Body of pancreas (tissue), 4 donors: Measurements from ENCODE around the gene SUPT4H1. TPM values are rescaled to one million over a fixed set of nuclear protein-coding genes. Genes with fewer than 3 reads are reported as not detected.

Experiments used
- ATAC-seq: fragments of 150-250 bp; one replicate; pipeline ENCODE4 v1.9.1; 2016
- DNase-seq, 4 donors: peaks; one replicate each; pipeline ENCODE4 v3.0.0-alpha.2; 2019
- H3K27ac ChIP-seq, 4 donors: fragments of 200-600 bp; sonication (generic); 1 replicate in 3 of 4; 2 replicates in 1 of 4; pipeline versions ENCODE4 v1.5.1 to v1.6.1; 2016 to 2019; ENCODE audit warnings: mild to moderate bottlenecking in 1 of 4, mixed read lengths in 1 of 4, moderate library complexity in 1 of 4
- H3K27me3 ChIP-seq, 2 donors: fragments of 200-600 bp; sonication (generic); one replicate each; pipeline ENCODE4 v1.6.0; 2016; ENCODE audit warnings: mild to moderate bottlenecking in 1 of 2
- H3K36me3 ChIP-seq, 2 donors: fragments of 200-600 bp; sonication (generic); replicated peaks in 1 of 2; 2 replicates each; pipeline ENCODE4 v1.5.1; 2016; ENCODE audit warnings: low read depth in 2 of 2; ENCODE audit not compliant: insufficient read depth in 1 of 2
- H3K4me1 ChIP-seq: fragments of 200-600 bp; sonication (generic); one replicate; pipeline ENCODE4 v1.6.0; 2016
- H3K4me3 ChIP-seq, 2 donors: fragments of 200-600 bp; sonication (generic); 1 replicate in 1 of 2; 2 replicates in 1 of 2; pipeline ENCODE4 v1.5.1; 2016 to 2019
- H3K9me3 ChIP-seq, 3 donors: fragments of 200-600 bp; sonication (generic); 1 replicate in 2 of 3; 2 replicates in 1 of 3; pipeline ENCODE4 v1.5.1; 2016
- POLR2A ChIP-seq, 3 donors: fragments of 450-650 bp; IDR thresholded peaks; one replicate each; pipeline ENCODE4 v1.6.1; 2016; ENCODE audit warnings: antibody characterized with exemption in 3 of 3, mild to moderate bottlenecking in 2 of 3
- WGBS, 2 donors: methylation state at CpG; one replicate each; pipeline ENCODE4 v1.1.5; 2017; 5-methylcytosine and 5-hydroxymethylcytosine counted together
- intact Hi-C: fragments of 100-400 bp; cut with DNase I; formaldehyde crosslinking; loops from one replicate; pipeline ENCODE4 v1.15.1; 2023
- microRNA counts, 2 donors: library from miRNA; unstranded; fragments of <30 nt; microRNA quantifications; one replicate each; lab custom pipeline; 2017
- microRNA-seq, 2 donors: library from miRNA; unstranded; fragments of <30 nt; microRNA quantifications; one replicate each; pipeline ENCODE4, GENCODE V29; 2016; ENCODE audit warnings: borderline number of aligned reads in 2 of 2, borderline replicate concordance in 2 of 2
- small RNA-seq: library from RNA; depleted of rRNA; stranded (forward); fragments of <200 nt; gene quantifications from one replicate; pipeline ENCODE3, GENCODE V24; 2016
- total RNA-seq, 2 donors: library from RNA; depleted of rRNA; stranded (reverse); fragments of >200 nt; gene quantifications; one replicate each; pipeline ENCODE4 v1.1.0, GENCODE V29; 2016
- TF ChIP-seq, protein P1 (sequence below), 7 experiments: fragments of 450-650 bp in 4 of 7; fragments of 200-600 bp in 3 of 7; sonication (generic) in 3 of 7; IDR thresholded peaks; one replicate each; pipeline ENCODE4 v1.5.1; 2016 to 2019; ENCODE audit warnings: antibody characterized with exemption in 7 of 7

Gene SUPT4H1
- total RNA-seq, 2 donors from 2014 or later: 10.2 to 24.4 TPM

DNA sequence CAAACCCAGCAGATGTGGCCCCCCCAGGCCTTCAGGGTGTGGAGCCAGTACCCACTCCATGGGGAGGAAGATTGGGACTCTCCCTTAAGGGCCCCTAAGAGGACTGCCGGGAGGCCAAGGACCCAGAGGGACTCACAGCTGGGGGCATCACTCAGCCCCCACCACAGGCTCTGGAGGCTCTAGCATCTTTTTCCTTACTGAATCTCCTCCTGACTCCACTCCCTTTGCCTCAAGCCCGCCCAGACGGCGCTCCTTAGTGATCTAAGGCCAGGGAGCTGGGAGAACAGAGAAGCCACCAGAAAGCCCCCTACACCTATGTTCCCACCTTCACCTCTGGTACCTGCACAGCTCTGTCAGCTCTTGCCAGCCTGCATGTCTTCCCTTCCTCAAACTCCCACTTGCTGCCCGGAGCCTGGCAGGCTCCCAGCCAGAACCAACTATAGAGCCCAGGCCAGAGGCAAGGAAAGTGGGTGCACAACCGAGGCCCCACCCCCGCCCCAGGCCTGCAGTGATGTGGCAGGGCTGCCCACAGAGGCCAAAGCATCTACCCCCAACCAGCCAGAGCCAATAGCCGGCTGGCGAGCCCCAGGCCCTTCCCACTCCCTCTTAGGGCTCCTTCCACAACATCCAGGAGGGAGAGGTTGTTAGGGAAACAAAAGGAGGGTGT lies 48.9 kb downstream of the SUPT4H1 start:
- intact Hi-C loops: no loop called here

DNA sequence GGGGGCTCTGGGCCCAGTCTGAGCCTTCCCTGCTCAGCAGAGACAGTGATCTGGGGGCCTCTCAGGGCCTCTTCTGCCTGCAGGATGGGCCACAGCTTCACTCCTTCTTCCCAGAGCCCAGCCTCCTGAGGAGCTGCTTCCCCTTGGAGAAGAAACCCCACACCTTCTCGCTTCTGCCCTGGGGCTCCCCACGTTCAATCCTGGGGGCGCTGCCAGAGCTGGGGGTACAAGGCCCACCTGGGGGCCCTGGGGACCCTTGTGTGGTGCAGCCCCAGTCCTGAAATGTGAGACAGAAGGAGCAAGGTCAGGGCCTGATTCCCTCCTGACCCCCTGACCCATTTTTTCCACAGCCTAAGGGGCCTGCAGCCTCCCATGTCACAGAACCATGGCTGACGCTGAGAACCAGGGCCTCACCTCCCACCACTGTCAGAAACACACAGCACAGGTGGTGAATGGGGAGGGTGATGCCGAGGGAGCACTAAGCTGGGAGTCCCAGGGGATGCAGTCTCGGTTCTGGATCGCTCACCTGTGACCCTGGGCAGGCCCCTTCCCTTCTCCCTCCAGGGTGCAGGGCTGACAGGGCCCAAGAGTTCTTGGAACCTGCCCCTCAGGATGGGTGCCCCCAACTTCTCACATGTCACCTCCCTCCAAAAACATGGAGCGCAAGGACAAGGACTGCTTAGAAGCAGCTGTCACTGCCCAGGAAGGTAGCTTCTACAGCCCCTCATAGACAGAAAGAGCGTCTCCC lies 49.7 kb downstream of the SUPT4H1 start:
- no peaks in the 10 kb centered on the region for H3K27me3 ChIP-seq
- intact Hi-C loops: no loop called here
- H3K27ac ChIP-seq: no peak overlapping the region
- TF ChIP-seq, protein P1, sequence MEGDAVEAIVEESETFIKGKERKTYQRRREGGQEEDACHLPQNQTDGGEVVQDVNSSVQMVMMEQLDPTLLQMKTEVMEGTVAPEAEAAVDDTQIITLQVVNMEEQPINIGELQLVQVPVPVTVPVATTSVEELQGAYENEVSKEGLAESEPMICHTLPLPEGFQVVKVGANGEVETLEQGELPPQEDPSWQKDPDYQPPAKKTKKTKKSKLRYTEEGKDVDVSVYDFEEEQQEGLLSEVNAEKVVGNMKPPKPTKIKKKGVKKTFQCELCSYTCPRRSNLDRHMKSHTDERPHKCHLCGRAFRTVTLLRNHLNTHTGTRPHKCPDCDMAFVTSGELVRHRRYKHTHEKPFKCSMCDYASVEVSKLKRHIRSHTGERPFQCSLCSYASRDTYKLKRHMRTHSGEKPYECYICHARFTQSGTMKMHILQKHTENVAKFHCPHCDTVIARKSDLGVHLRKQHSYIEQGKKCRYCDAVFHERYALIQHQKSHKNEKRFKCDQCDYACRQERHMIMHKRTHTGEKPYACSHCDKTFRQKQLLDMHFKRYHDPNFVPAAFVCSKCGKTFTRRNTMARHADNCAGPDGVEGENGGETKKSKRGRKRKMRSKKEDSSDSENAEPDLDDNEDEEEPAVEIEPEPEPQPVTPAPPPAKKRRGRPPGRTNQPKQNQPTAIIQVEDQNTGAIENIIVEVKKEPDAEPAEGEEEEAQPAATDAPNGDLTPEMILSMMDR (IDR thresholded peaks at IDR 0.05): no peak
- no peak for TF ChIP-seq POLR2A (IDR thresholded peaks at IDR 0.05)
- 82 to 90% methylated on average over 5 to 9 of the region's 9 CpGs for WGBS, 2 donors
- H3K4me1 ChIP-seq: no peaks in the 10 kb centered on the region
- H3K36me3 ChIP-seq: no peaks in the 10 kb centered on the region
- no peak for DNase-seq
- no peak for ATAC-seq
- no peak overlapping the region for H3K4me3 ChIP-seq
- H3K9me3 ChIP-seq: no peaks in the 10 kb centered on the region

More for the DNA sequence above, 48.9 kb downstream of the SUPT4H1 start:
- Histone ChIP-seq H3K4me3 (no peak overlapping the region), H3K4me1 (no peaks in the 10 kb centered on the region), H3K27me3 (no peaks in the 10 kb centered on the region), H3K9me3 (no peaks in the 10 kb centered on the region), H3K27ac (no peak overlapping the region), H3K36me3 (no peaks in the 10 kb centered on the region)
- ATAC-seq (no peak), DNase-seq (no peak)
- 77 to 88% methylated on average over 7 to 9 of the region's 9 CpGs for WGBS, 2 donors
- TF ChIP-seq, protein P1 (IDR thresholded peaks at IDR 0.05): no peak
- TF ChIP-seq POLR2A (IDR thresholded peaks at IDR 0.05): no peak

DNA sequence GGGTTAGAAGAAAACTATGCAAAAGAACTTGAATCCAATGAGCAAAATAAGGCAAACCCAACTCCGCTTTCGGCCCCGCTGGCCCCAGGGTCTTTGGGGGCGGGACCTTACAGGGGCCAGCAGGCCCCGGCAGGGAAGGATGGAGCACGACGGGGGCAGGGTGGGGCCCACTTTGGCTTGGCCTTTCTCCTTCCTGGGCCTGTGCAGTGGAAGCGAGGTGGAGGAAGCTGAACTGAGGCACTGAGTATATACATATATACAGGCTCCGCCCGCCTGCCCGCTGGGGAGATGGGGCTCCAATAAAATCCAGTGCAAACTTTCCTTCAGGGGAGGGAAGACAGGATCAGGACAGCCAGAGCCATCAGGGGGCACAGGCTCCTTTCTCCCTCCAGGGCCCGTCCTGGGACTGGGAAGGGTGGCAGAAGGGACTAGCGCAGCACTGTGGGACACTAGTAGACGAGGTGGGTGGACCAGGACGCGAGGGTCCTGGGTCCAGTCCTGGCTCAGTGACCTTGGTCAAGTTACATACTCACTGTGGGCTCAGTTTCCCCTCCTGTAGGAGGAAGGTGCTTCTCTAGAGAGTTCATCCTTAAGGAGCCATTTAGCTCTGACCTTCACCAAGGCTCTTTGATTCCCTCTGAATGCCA lies 50.4 kb downstream of the SUPT4H1 start:
- no peak overlapping the region for H3K4me3 ChIP-seq
- ATAC-seq (no peak), DNase-seq (no peak)
- no peaks in the 10 kb centered on the region for H3K4me1 ChIP-seq
- no peak overlapping the region for H3K27ac ChIP-seq
- intact Hi-C loops: no loop called here
- no peaks in the 10 kb centered on the region for H3K9me3 ChIP-seq
- no peaks in the 10 kb centered on the region for H3K36me3 ChIP-seq
- TF ChIP-seq, protein P1 (IDR thresholded peaks at IDR 0.05): no peak
- no peak for TF ChIP-seq POLR2A (IDR thresholded peaks at IDR 0.05)
- WGBS, 2 donors: 80 to 86% methylated on average over 15 to 16 of the region's 16 CpGs
- no peaks in the 10 kb centered on the region for H3K27me3 ChIP-seq

DNA sequence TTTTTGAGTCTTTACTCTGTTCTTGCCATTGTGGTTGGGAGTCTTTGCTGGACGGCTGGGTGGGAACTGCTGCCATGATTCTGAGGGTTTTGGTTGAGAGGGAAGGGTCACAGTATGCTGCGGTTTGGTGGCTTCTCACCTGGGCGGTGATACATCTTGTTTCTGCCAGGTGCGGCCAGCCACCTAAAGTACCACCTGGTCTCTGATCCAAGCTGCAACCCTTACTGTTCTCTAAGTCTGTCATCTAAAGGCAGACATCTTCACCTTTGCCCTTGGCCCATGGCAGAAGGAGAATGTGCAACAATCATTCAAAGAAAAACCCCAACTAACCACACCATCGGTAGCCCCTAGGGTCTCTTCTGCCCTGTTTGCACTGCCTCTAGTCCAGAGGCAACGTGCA lies 51.7 kb downstream of the SUPT4H1 start:
- DNase-seq (no peak), ATAC-seq (no peak)
- Histone ChIP-seq H3K27ac (no peak overlapping the region), H3K27me3 (no peaks in the 10 kb centered on the region), H3K9me3 (no peaks in the 10 kb centered on the region), H3K36me3 (no peaks in the 10 kb centered on the region), H3K4me1 (no peaks in the 10 kb centered on the region), H3K4me3 (no peak overlapping the region)
- no peak for TF ChIP-seq POLR2A (IDR thresholded peaks at IDR 0.05)
- TF ChIP-seq, protein P1 (IDR thresholded peaks at IDR 0.05): no peak
- 75 to 76% methylated on average over 6 of the region's 6 CpGs for WGBS, 2 donors
- intact Hi-C loops: no loop called here

MicroRNAs encoded within 50 kb of the gene (microRNA counts, 767-probe panel; counts per million panel counts)
- microRNA hsa-miR-142-3p (lab: Ali Mortazavi, UCI) (5,242 to 7,993 counts per million in 2 donors), microRNA hsa-miR-142-5p (lab: Ali Mortazavi, UCI) (0 to 736 counts per million in 2 donors)

Small RNA genes within 50 kb of the gene (microRNA-seq; reads per million reads assigned to microRNA genes)
- 0 reads per million in 2 donors for gene MIR4736

Small RNA genes within 50 kb of the gene (small RNA-seq; reads per million reads assigned to genes)
- gene MIR4736: not detected

Other genes starting within 250 kb of the SUPT4H1 start
- not detected for gene OR4D1, start 203.8 kb downstream of the SUPT4H1 start, total RNA-seq
- gene OR4D2, start 185.2 kb downstream of the SUPT4H1 start, total RNA-seq: not detected
- not detected for gene EPX, start 159.5 kb downstream of the SUPT4H1 start, total RNA-seq
- gene MKS1, start 132.9 kb downstream of the SUPT4H1 start, total RNA-seq: 10 to 100 TPM; 14.2 to 15.0 TPM
- gene LPO, start 113.6 kb downstream of the SUPT4H1 start, total RNA-seq: not detected
- gene MPO, start 71.3 kb downstream of the SUPT4H1 start, total RNA-seq: not detected
- gene TSPOAP1, start 23.4 kb downstream of the SUPT4H1 start, total RNA-seq: 10 to 100 TPM; 21.0 to 22.7 TPM
- 10 to 100 TPM in 1 of 2 donors, 1 to 10 TPM in 1; 8.3 to 10.5 TPM for gene RNF43, start 65.3 kb upstream of the SUPT4H1 start, total RNA-seq
- not detected for gene HSF5, start 136.2 kb upstream of the SUPT4H1 start, total RNA-seq
- 10 to 100 TPM; 21.3 to 39.6 TPM for gene MTMR4, start 162.4 kb upstream of the SUPT4H1 start, total RNA-seq